Stimulated activated CD8-positive, alpha-beta memory T cell treated with anti-CD3 and anti-CD28 coated beads, Interleukin-2, amount 100 ng/mL, for 48 hours (primary cell): ENCODE results near the gene TSPO2.

Experiments
- DNase-seq, 2 donors: peaks; one replicate each; pipeline ENCODE4 v3.0.0-alpha.2; 2020; ENCODE audit warnings: low read depth in 2 of 2

Gene TSPO2

GRCh38 chr6:41027799-41028560 lies 14.3 kb upstream of the TSPO2 start:
- peak; percentile 66 to 79 for DNase-seq

- no peak for DNase-seq
Observed at GRCh38 chr6:41028561-41029412, 13.5 kb upstream of the TSPO2 start.

- no peak for DNase-seq
Observed at GRCh38 chr6:41032830-41033229, 9.4 kb upstream of the TSPO2 start.

DNA sequence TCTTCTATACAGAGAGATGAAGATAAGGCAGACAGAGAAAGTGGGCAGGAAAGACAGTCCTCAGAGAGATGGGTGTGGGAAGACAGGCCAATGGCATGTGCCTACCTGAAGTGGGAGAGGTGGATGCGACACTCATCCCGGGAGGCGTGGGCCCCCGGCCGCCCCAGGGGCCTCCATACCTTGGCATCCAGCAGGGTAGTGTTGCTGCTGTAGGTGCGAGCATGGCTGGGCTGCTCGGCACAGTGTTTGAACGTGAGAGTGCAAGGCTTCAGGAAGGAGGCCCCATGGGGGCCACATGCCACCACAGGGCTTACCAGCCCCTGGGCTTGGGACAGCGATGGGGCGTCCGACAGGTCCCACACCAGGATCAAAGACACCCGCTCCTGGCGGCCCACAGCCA lies 8.5 kb upstream of the TSPO2 start:
- DNase-seq = no peak

GRCh38 chr6:41036186-41036585 lies 6.1 kb upstream of the TSPO2 start:
- no peak for DNase-seq

- no peak for DNase-seq
Observed at GRCh38 chr6:41036601-41037000, 5.7 kb upstream of the TSPO2 start.

- no peak for DNase-seq
Observed at GRCh38 chr6:41037107-41037900, 5.0 kb upstream of the TSPO2 start.

DNA sequence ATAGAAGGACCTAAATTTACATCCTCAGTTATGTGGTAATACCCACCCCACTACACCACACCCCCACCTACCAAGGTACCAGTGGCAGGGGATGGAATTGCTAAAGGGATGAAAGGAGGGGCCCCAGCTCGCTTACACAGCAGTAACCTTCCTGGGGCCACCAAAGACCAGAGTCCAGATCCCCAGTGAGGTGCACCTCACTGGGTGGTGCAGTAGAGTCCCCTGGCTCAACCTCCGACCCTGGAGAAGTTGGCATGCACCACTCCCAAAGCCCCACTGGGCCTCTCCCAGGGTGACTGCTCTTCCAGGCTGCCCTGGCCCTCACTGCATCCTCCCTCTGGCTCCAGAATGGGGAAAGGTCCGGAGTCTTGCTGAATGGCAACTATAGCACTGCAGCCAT lies 4.1 kb upstream of the TSPO2 start:
- no peak for DNase-seq

DNA sequence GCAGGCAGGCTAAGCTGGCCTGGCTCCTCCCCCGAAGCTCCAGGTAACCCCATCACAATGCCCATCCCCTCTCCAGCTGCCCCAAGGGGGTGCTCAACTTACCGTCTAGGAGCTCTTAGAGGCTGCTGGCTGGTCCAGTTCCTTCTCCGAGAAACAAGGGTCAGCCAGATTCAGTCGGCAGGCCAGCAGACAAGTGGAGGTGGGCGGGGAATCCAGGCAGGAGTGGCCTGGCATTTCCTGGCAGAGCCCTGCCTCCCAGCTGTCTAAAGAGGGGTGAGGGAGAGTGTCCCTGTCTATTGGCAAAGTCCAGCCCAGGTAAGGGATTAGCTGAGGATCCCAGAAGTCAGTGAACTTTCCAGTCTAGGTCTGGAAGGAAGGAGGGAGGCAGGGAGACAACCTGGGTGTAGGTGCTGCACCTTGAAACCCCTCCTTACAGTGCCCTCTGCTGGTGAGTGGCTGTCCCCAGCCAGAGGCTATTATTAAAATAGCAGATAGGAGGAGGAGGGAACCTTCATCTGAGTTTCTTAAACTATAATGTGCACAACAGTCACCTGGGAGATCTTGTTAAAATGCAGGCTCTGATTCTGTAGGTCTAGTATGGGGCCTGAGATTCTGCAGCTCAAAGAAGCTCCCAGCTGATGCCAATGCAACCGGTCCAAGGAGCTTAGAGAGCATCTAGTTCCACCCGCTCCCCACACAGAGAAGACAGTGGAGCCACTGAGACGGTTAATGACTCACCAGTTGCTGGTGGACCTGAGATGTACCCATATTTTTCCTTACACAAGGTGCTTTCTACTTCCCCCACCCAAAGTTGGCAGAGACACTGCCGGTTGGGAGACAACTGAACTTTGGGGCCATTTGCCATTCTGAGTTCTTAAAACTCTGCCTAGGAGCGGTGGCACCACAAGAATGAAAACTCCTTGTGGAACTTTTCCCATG lies 2.9 kb upstream of the TSPO2 start, which contains the start of gene UNC5CL:
Gene UNC5CL, minus strand, starts transcription at position 162 of the 939 bp plus-strand sequence. CDS start 4,147 bp downstream, outside the sequence.
- DNase-seq = peak; percentile 25 to 30

GRCh38 chr6:41040101-41040939 lies 1.9 kb upstream of the TSPO2 start:
- DNase-seq = no peak

GRCh38 chr6:41040940-41041536 lies 1.2 kb upstream of the TSPO2 start:
- DNase-seq = no peak

DNA sequence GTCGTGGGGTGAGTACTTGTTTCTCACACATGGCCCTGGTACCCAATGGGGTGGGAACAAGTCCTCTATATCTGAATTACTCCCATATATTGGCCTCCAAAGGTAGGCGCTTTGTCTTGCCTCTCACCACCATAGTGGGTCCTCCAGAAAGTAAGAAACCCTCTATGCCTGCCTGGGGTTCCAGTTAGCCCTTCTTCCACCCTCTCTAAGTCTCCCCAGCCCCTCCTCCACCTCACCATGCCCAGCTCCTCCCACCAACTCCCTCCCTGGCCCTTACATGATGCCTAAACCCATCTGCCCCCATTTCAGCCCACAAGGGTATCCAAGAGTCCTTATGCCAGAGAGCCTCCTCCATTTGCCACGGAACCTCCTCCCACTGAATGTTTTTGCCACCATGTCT lies 884 bp downstream of the TSPO2 start:
- DNase-seq = no peak

GRCh38 chr6:41045664-41046063 lies 3.4 kb downstream of the TSPO2 start:
- DNase-seq = no peak

GRCh38 chr6:41046084-41046483 lies 3.8 kb downstream of the TSPO2 start:
- DNase-seq = no peak

GRCh38 chr6:41047306-41047705 lies 5.0 kb downstream of the TSPO2 start:
- DNase-seq = no peak

- DNase-seq = no peak
Observed at GRCh38 chr6:41047745-41048732, 5.8 kb downstream of the TSPO2 start.

GRCh38 chr6:41049521-41049920 lies 7.3 kb downstream of the TSPO2 start:
- DNase-seq = no peak

DNA sequence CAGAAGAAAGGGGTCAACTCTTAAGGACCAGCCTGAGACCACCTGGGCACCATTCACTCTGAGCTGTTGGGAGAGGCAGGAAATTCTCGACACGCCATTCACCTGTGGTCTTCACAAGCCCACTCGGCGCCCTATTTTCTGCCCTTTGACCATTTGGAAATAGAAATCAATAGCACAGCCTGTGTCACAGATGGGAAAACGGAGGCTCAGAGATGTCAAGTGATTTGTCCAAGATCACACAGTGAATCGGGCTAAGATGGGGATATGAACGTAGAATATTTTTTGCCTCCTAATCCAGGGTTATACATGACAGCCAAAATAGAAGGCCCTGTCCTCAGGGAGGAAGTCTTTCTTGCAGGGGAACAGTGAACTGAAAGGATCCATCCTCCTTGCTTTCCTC lies 7.7 kb downstream of the TSPO2 start:
- DNase-seq = no peak
